ENCODE measurements around the gene GID8.

GID8 gene

DNA sequence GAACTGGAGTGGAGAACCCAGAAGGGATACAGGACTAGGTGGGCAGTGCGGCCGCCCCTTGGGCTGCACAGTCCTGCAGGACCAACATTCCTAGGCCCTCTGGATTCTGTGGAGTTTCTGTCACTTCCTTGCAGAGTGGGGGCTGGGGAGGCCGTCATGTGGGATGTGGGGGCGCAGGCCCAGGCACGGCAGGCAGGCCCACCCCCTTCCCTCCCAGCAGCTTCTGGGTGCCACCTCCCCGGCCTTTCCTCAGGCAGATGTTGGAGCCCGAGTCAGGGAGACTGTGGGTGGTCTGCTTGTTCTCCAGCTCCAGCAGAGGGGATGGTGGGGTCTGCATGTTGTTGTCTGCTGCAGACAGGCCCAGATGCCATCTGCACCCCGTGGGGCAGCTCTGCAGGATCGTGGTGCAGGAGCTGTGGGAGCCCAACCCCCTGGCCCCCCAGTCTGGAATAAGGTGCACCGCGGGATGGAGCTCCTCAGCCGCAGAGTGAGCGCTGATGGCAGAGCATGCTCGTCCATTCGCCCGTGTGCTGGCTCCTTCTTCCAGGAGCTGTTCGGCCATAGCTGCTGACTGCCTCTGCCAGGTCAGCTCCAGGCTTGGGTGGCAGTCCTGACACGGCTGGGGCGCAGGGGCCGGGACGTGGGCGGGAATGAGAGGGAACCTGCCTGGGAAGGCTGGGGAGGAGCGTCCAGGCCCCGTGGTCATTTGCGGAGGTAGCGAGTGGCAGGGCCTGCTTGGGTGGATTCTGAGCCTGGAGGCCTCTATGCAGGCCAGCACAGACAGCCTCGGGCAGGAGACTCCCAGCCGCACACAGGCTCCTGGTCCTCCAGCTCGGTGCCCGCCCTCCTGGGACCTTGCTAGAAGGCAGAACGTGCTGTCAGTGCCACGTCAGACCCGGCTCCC is 32.6 kb downstream of the GID8 start:
- no peak for DNase-seq (ENCODE audit: low read depth)

- no peak for DNase-seq (ENCODE audit: low read depth)
Observed at GRCh38 chr20:62971211-62971949, 33.4 kb downstream of the GID8 start.

- DNase-seq (ENCODE audit: low read depth) = peak; percentile 32
Observed at GRCh38 chr20:62971950-62972844, 34.2 kb downstream of the GID8 start.

DNA sequence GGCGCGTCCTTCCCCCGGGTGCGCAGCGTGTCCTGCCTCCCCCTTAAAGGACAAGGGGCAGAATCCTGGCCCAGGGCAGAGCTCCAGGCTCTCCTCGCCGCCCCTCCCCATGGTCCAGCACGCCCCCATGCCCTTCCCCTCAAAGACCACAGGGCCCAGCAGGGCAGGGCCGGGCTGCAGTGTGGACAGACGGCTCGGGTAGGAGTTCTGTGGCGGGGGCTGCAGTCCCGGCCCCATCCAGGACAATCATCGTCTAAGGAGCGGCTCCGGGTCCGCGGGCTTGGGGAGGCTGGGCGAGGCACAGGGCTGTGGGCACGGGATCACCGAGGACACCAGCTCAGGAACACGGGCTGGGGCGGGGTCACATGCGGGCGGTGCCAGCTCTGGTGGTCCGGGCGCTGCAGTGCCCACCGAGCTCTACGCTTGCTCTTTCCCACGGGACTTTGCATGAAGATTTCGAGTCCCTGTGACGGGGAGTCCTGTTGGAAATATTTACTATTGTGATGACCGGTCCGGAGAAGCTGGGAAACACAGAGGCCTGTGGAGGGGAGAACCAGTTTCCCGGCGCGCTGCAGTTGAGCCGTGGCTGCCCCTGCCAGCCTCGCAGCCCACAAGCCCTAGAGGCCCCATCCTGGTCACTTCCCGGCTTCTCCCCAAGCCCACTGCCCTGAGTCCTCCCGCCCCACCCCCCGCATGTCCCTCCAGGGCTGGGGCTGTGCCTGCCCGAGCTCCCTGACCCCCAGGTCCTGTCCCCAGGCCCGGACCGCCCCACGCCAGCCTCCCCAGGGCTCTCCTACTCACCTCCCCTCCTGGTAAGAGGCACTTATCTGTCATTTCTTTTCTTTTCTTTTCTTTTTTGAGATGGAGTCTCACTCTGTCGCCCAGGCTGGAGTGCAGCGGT is 35.1 kb downstream of the GID8 start:
- no peak for DNase-seq (ENCODE audit: low read depth)

- no peak for DNase-seq (ENCODE audit: low read depth)
Observed at GRCh38 chr20:62975251-62975760, 37.4 kb downstream of the GID8 start.

DNA sequence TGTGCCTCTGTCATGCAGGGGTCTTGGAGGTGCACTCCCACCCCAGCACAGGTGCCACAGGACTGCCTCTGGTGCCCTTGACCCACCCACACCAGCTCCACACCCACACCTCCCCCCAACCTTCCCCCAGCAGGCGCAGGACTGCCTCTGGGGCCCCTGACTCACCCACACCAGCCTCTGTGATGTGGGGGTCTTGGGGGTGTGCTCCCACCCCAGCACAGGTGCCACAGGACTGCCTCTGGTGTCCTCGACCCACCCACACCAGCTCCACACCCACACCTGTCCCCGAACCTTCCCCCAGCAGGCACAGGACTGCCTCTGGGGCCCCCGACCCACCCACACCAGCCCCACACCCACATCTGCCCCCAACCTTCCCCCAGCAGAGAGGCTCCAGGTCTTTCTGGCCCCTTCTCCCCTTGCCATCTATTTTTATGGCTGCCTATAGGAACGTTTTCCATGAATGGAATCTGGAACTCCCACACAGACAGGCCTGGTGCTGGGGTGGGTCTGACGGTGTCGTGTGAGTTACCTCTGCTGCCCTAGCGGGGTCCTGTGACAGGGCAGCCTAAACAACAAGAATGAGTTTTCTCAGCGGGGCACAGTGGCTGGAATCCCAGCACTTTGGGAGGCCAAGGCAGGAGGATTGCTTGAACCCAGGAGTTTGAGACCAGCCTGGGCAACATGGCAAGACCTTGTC is 38.0 kb downstream of the GID8 start:
- DNase-seq (ENCODE audit: low read depth) = no peak

DNA sequence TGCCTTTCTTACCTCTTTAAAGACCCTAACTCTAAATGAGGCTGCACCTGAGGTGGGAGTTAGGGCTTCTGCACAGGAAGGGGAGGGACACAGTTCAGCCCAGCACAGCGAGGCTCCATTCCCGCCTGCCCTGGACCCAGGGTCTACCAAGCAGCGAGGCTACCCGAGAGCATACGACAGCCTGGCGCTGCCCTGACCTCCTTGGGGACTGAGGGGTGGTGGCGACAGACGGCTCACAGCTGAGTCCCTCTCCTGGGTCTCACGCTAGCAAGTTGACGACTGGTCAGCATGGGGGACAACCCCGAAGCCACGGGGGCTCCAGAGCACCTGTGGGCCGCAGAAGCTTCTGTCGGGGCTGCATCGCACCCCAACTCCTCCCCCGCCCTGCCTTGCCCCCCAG is 38.9 kb downstream of the GID8 start:
- DNase-seq (ENCODE audit: low read depth) = no peak

- no peak for DNase-seq (ENCODE audit: low read depth)
Observed at GRCh38 chr20:62977613-62978560, 39.9 kb downstream of the GID8 start.

DNA sequence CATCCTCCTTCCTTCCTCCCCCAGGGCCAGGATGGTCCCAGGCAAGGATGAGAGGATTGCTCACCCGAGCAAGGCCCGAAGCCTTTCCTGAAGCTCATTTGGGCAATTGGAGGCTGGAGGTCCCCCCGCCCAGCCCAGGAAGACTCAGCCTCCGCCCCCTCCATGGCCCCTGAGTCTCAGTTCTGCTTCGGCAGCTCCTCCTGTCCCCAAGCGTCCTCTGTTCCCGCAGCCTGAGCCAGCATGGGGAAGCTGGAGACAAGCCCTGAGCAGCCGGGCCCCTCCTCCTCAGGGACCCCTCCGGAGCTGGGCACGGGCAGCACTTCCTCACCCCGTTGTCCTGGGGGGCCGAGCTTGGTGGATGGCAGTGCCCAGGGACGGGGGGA is 40.6 kb downstream of the GID8 start:
- no peak for DNase-seq (ENCODE audit: low read depth)

GRCh38 chr20:62979310-62979709 is 41.4 kb downstream of the GID8 start:
- no peak for DNase-seq (ENCODE audit: low read depth)

- no peak for DNase-seq (ENCODE audit: low read depth)
Observed at GRCh38 chr20:62979876-62980373, 42.0 kb downstream of the GID8 start.

DNA sequence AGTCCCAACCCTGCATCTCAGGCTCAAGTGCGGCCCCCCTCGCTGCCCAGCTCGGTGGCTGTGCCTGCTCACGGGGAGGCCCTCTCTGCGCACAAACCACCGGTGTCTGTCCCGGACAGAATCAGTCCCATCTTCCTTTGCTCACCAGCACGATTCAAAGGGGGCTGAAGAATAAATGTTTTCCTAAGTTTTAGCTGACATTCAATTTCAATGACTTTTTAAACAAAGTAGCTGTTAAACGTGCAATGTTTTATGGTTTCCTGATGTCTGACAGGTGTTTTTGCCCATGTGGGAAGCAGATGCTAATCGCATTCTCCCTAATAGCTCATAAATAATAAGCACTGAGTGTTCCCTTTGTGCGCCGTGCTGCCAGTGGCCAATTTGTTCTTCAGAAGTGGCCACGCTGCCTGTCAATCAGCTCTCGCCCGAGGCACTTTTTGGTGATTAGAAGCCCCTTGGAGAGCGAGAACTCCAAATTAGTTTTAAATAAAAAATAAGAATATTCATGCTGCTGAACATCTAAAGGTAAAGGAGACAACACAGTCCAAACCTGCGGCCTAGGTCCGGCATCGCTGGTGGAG is 42.5 kb downstream of the GID8 start:
- no peak for DNase-seq (ENCODE audit: low read depth)

- no peak for DNase-seq (ENCODE audit: low read depth)
Observed at GRCh38 chr20:62980970-62981369, 43.0 kb downstream of the GID8 start.

DNA sequence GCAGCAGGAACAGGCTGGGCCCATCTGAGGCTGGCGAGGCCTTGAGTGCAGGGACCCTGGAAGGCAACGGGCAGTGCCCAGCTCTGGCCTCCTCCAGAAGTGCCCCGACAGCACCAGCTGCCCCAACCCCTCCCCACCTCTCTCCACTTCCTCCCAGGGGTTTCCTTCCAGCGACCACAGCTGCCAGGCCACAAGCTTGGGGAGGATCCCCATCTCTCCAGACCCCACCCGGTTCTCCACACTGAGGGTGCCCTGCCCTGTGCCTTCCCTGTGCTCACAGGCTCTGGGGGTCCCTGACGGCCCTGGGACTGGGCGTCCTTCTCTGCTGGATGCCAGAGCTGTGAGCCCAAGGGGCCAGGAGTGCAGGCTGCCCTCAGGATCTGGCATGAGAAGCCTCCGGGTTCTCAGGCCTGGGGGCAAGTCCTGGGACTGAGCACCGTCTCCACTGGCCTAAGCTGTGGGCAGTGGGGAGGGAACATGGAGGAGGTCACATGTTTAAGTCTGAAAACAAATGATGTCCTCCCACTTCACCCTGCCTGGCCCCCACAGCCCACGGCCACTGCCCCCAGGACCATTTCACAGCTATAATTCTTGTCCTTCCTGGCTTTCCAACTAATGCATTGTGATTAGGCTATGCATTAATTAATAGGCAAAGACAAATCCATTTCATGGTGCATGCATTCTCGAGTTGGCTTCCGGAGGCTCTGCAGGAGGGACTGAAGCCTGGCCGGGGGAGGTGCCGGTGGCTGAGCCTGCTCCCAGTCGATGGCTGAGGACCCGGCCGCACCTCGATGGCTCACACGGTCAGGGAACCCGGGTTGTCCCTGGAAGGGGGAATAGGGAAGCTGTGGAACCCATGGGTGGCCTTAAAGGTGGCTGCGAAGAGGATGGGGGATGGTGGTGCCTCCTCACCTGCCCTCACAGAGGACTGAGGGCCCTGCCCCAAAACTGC is 44.5 kb downstream of the GID8 start:
- DNase-seq (ENCODE audit: low read depth) = no peak

DNA sequence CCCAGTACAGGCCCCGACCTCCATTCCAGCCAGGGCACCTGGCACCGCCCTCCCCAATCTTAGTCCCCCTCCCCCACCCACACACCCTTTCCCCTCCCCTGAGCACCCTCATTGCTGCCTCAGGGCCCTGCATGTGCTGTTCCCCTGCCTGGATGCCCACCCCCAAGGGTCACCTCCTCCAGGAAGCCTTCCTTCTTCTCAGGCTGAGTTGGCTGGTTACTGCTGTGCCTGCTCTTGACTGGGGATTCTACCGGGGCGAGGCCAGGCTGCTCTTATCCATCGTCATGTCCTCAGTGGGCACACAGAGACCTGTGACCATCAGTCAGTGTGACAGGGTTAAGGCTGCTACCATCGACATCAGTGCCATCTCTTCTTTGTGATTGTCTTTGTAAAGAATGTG is 45.3 kb downstream of the GID8 start:
- DNase-seq (ENCODE audit: low read depth) = no peak

- no peak for DNase-seq (ENCODE audit: low read depth)
Observed at GRCh38 chr20:62984666-62985443, 46.9 kb downstream of the GID8 start.

DNA sequence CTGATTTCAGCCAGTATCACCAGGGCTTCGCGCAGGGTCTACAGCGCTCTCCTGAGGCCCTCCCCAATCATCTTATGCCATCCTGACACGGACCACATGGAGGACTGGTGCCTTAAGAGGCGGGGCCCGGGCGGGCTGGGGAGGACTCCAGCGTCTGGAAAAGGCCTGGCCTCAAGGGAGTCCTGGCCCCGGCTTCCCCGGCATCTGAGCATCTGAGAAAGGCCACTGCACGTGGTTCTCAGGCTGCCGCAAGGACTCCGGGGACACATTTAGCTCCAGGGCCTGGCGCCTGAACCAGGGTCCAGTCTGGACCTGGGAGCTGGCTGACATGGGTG is 47.5 kb downstream of the GID8 start:
- no peak for DNase-seq (ENCODE audit: low read depth)
